Muscle of arm (tissue), 12 donors: ENCODE data around the gene TSPAN7. TPM values are rescaled to one million over a fixed set of nuclear protein-coding genes. Genes with fewer than 3 reads are reported as not detected.

Experiments used
- DNase-seq: peaks from one replicate; pipeline ENCODE4 v3.0.0-alpha.2; 2013
- polyA plus RNA-seq, 12 donors: library from polyadenylated mRNA; unstranded; fragments of 120-200 nt; gene quantifications; one replicate each; pipeline ENCODE4 v1.2.1, GENCODE V29; 2013; ENCODE audit not compliant: insufficient read length in 12 of 12

TSPAN7 gene
- polyA plus RNA-seq, 12 donors = 58.4 to 151 (median 134) TPM; not detected in 1

DNA sequence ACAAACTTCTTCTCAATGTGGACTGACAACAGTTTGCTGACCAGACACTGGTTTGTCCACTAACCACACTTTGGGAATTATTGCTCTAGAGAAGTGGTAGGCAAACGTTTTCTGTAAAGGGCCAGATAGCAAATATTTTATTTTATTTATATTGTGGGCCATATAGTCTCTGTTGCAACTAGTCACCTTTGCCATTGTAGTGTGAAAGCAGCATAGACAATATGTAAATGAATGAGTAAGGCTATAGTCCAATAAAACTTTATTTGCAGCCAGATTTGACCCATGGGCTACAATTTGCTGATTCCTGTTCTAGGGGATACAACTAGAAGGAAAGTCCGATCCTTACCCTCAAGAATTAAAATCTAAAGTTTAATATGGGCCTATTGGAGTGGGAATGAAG is 14.5 kb downstream of the TSPAN7 start:
- no peak for DNase-seq

DNA sequence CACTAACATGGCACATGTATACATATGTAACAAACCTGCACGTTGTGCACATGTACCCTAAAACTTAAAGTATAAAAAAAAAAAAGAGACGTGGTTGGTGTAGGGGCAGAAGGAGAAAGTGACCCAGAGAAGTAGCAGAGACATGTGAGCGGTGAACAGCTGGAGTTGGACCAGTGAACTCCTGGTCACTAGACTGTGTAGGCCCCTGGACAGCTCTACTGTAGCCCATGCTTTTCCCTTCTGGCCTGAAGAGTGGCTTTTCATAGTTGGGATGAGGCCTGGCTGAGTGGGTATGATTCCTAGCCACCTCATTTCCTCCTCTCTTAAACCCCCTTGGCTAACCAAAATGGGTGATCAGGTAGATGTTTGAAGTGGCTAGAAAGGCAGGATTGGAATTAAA is 16.4 kb downstream of the TSPAN7 start:
- DNase-seq = no peak

DNA sequence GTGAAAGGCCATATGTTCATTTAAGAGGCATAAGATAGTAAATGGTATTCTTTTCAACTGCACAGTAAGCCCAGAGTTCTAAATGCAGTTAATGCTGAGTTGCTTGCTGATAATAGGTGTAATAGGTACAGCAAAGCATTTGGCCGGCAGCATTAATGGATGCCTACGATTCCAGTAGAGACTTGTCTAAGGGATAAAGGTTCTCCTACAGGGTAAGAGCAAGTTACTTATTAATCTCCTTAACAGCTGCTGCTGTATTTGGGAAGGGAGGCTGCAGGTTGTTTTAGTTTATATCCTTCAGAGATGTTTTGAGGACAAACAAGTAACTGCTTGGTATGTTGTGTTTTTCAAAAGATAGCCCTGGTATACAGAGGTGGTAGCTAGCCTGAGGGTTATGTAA is 16.8 kb downstream of the TSPAN7 start:
- no peak for DNase-seq

DNA sequence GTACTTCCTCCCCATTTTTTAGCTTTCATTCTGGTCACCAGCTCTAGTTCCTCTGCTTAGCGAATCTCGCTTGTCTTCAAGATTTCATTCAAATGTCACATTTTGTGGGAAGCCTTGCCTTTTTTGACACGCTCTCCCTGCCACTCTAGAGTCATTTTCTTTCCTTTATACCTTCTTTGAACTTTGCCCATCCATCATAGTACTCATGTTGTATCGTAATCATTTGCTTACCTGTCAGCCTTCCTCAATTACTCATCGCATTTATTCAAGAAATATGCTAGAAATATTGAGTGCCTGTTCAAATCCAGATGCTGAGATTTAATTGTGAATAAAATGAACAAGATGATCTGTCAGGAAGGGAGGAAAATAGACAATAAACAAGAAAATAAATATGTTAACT is 21.8 kb downstream of the TSPAN7 start:
- no peak for DNase-seq

DNA sequence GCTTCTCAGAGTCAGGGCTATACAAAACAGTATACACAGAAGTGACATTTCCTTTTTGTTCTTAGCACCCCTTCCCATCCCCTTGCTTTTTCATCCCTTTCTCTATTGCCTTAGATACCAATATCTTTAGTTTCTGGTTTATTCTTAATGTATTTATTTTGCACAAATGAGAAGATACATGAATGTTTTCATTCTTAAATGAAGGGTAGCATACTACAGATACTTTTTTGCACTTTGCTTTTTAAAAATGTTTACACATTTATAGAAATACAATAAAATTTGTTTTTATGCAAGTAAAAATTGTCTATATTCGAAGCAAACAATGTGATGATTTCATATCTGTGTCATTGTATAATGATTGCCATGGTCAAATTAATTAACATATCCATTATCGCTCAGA is 33.1 kb downstream of the TSPAN7 start:
- DNase-seq = no peak

DNA sequence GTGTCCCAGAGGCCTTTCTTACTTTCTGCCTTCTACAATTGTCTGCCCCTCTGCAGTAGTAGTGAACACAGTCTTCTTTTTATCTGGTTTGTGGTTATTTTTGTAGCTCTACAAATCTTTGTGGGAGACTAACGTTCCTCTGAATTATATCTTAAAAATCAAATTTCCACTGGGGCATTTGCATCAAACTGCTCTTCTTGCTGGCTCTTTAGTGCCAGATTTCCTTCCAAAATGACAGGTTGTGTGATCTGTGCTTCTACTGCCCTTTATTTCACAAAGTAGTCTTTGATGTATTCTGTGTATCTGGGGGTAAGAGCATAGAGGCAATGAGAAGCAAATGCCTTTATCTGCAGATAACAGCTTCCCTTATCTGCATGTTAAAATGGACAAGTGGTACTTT is 34.5 kb downstream of the TSPAN7 start:
- no peak for DNase-seq

DNA sequence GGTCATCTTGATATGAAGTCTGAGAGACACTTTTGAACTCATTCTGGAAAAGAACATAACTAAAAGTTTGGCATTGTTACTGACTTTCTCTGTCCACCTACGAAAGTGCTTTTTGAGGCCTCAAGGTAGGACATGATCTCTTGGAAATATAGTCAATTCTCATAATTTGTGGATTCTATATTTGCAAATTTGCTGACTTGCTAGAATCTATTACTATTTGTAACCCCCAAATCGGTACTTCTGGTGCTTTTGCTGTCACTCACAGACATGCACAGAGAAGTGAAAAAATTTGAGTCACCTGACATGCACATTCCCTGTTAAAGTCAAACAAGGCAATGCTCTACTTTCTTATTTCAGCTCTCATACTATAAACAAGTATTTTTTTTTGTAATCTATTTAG is 35.6 kb downstream of the TSPAN7 start:
- DNase-seq = no peak

DNA sequence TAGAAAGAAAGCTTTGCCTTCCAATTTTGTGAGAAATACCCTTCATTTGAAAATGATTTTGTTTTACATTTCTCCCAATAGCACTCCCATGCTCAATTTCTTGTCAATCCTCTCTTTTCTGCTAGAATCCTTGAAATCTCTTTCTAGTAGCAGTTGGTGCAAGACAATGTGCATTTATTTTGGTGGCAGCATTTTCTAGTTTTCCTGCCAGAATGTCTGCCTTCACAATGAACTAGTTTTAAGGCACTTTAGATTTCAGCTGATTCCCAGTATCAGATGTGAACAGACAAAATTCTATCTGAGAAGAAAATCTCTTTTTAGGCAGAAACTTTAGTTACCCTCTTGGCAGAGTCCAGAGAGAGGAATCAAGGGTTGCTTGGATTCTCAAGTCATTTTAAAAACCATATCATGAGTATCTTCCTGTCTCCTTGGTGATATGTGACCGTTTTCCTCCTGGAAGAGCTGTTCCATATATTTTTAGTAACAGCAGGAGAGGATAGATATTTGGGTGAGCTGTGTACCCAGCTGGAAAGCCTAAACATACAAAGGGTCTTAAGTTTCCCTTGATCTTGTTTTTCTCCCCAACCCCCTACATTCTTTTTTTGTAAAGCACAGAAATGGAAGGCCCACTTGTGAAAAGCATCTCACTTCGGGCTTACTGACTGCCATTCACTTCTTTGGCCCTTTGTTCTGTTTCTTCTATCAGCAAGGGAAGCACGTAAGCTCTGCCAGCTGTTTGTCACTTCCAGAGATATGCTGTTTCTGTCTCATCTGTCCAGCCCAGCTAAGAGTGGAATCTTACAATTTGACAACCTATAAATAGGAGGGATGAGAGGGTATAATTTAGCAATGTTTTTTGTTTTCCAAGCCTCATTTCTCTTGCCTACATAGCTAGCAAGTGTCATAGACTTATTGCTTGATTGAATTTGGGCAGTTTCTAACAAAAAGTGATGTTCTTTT is 38.7 kb downstream of the TSPAN7 start:
- DNase-seq = no peak

DNA sequence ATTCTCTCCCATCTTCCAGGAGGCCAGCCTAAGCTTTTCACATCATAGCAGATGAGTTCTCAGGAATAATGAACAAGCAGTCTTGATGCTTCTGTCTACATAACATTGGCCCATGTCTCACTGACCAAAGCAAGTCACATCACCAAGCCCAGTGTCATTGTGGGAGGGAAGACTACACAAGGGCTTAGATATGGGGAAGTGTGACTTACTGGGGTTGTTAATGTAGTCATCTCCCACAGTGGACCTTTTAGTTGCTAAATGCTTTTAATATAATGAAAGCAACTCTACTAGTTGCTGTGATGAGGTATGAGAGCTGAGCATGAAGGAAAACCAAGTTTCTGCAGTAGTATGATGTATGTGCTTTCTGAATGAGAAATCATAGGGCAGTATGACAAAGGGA is 40.5 kb downstream of the TSPAN7 start:
- DNase-seq = no peak

DNA sequence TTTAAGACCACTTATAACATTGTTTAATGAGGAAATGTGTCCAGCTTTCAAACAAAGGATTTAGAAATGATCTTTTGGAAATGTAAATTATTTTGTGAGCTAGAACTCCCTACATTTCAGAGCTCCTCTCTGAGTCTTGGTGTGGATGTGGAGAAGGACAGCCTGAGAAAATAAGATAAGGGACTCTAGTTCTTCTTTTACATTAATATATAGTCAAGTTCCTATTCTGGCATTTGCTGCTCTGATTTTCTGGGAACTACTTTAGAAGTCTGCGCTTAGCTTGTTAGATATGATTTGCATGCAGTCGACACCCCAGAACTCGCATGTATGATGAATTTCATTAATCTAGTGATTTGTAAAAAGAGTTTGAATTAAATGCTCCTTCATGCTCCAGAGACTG is 45.5 kb downstream of the TSPAN7 start:
- no peak for DNase-seq

DNA sequence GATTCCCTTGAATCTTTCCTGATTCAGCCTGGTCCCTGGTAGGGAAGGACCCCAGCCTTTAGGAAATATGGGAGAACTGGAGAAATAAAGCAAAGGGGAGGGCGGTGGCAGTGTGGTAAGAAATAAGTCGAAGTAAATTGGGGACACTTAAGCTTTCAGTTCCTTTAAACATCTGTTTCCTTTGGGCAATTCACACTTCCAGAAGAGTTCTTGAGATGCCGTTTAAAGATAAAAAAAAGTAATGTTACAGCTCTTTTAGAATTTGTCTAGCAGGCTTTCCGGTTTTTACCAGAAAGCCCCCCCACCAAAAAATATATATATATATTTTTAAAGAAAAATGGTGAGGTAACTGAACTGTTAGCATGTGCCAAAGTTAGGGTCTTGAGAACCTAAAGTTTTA is 46.6 kb downstream of the TSPAN7 start:
- DNase-seq = no peak

DNA sequence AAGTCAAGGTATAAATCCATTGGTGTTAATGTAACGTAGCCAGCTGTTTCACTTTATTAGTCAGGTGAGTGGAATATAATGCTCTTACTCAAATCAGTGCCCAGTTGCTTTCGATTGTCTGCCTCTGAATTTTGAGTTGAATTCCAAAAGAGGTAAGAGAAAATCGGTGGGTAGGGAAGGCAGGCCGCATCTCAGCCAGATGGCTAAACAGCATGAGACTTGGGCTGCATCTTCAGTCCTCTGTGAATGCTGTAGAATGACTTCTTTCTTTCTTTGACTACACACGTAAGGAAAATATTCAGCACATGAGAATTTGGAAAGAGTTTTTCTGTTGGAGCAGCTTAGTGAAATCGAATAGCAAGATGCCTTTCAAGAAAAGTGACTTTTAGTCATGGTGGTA is 49.5 kb downstream of the TSPAN7 start:
- DNase-seq = no peak

DNA sequence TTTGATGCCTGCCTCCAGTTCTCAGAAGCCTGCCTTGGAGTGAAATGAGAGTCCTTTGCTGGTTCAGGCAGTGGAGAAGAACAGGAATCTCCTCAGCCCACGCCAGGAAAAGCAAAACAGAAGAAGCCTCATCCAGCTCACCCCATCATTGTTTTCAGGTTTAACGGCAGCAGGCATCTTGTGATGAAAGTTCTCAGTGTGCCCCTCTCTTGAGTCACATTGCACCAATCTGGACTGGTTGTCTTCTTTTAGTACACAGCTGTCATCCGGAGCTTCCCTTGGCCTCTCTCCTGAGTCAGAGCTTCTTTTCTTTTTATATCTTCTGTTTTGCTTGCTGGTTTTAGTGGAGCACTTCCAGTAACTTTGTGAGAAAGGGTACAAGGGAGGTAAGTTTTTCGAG is 50.9 kb downstream of the TSPAN7 start:
- DNase-seq = no peak

DNA sequence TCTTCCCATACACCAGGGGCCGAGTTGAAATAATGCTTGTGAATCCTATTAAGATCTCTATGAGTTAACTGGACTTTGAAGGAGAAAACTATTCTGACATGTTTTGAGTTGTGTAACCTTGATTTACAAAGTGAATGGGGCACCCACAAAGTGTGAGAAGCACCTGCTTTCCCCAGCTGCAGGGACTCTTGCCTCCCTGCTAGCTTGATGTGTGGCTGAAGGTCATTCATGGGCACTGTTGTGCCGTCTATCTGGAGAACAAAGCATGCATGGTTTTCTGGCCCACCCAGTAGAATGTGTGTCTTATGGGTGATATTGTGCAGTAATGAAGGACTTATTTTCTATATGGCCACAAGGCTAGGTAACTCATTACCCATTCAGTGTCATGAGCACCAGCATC is 53.1 kb downstream of the TSPAN7 start:
- no peak for DNase-seq

DNA sequence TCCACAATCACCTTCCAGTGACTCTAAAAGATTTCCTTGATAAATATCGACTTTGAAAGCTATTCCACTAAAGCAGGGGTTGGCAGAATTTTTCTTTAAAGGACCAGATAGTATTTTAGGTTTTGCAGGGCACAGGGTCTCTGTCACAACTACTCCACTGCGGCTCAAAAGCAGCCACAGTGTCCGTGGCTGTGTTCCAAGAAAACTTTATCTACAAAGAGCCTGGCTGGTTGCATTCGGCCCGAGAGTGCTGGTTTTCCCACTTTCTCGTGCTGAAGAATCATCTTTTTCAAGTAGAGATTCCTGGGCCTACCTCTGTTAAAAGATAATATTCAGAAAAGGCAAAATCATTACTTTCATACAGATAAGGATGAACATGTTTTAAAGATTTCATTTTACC is 55.6 kb downstream of the TSPAN7 start:
- DNase-seq = no peak

DNA sequence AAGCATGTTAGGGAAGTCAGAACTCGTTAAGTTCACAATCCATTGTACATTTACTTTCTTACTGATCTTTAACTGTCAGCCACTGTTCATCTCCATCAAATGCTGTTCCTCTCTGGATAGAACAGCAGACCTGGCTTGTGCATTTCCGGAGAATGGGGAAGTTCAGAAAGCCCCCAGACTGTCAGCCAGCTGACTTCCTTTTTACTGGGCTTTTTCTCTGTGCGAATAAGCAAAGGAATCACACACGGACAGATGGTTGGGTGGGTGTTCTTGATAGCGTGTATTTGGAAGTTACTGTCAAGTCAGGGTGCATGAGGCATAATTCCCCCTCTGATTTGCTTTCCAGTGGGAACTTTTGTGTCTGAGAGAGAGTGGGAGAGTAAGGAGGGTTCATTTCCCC is 56.8 kb downstream of the TSPAN7 start:
- no peak for DNase-seq

DNA sequence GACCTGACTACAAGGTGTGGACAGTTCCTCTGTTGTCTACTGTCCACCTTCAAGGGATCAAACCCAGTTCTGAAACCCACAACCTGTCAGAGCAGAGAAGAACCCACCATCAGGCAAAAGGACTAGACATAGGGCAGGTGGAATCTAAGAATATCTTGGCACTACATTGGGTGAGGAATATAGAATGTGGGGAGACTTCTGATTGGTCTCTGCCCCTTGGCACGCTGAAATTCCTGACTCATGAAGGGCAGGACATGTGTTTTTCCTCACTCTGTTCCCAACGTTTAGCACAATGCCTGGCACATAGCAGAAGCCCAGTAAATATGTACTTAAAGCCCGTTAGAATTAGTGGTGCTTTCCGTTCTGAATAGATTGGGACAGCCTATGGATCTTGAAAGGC is 59.3 kb downstream of the TSPAN7 start:
- no peak for DNase-seq

DNA sequence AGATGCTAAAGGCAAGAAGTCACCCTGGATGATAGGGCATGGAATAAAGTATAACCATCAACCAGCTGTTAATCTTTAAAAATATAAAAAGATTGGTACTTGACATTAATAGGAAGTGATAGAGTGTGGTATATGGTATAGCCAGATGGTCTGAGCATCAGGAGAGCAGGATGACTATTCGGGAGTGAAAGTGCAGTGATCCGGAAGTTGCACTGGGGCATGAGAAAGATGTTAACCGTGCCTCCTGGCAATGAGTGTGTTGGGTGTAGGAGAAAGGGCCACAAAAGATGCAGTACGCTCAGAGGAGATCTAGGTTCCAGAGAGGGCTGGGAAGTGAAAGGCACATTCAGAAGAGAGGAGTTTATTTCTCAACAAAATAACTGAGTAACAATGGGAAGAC is 65.0 kb downstream of the TSPAN7 start:
- no peak for DNase-seq

DNA sequence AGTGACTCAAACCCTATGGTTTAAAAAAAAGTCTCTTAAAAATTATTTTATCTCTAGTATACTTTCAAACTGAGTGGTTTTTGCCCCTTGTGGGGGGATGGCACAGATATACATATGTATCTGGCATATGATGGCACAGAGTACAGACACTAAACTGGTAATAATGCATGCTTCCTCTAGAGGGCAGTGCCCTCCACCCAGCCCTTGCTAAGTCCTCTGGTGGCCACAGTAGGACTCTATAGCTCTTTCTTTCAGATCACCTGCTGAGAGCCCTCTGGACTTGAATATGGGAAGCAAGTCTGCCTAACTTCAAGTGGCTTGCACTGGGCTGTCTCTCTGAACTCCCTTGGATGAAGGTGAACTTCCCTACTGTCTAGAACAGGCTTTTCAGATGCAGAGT is 66.3 kb downstream of the TSPAN7 start:
- DNase-seq = no peak

DNA sequence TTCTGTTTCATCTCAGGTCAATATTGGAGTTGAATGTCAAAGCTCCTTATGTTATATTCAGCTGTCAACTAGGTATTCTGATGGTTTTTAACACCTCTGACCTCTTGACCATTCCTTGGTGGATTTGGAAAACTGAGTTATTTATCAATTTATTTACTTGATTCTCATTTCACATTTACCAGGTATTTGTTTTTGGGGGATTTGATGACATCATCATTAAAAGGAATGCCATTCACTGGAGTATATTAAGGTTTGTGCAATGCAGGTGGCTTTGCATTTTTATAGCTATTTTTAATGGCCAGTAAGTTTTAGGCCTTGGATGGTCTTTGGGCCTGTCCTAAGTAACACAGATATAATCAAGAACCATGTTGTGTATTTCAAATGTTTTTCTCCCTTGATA is 67.2 kb downstream of the TSPAN7 start:
- no peak for DNase-seq

DNA sequence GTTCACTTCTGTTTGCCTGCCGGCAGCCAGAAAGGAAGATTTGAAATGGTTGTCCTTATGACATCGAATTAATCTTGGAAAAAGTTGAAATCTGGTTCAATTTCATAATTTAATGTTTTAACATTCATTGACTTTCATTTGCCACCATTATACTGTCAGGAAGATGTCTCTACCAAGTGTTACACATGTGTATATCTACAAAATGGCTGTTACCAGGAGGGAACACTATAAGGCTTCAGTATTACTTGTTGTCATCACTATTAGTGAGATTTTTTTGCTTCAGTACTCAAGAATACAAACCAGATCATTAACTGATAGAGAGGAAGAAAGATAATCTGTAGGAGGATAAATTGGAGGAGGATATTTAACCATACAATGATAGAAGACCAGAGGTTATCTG is 71.2 kb downstream of the TSPAN7 start:
- no peak for DNase-seq

DNA sequence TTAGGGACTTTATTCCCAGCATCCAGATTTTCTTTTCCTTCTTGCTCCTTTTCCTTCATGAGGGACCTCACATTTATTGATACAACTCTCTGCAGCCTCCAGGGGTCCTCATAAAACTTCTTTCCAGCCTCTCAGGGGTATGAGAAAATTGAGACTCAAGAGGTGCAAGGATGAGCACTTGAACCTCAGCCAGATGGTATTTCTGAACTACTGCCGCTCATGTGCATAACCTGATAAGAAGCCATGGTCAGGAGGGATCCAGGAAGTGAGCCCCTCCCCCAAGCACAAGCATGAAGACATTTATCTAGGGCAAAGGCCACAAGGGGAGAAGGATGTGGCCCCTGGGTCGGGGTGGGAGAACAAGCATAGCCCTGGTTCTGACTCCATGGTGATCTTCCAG is 73.3 kb downstream of the TSPAN7 start:
- no peak for DNase-seq

DNA sequence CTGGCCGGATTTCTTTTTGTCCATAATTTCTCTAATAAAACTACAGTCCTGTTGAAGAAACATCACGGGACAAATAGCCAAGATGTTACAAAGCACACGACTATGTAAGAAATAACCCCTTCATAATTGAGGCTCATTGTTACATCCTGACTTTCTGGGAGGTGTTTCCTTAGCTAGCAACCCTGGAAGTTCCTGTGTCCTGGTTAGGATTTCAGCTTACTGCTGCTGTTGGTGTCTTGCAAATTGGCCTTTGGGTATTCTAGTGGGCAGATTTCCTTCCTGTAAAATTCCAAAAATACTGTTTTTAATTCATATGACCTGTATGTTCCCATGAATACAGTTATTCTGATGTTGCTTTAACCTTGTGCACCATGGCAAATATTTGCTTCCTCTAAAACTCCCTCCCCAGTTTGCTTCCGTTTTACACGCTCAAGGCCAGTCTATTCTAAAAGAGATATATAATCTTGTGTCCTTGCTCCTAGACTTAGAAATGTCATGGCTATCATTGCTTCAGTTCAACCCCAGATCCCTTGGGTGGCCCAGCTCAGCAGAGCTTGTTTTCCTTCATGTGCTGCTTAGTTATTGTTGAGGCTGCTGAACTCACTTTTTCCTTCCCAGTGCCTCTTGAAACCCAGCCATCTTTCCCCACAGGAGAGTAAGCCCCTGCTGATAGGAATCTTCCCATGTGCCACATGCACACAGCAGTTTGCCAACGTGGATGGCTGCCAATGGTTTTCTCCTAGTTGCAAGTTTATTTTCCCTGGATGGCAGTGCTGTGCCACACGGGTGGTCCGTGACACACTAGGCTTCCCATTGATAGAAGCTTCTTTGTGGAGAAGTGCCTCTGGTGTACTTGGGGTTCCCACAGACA is 75.8 kb downstream of the TSPAN7 start:
- DNase-seq = no peak
